A549 (cell line): ENCODE data around the gene HBG2. TPM values are rescaled to one million over a fixed set of nuclear protein-coding genes. Genes with fewer than 3 reads are reported as not detected.

Experiments used
- ATAC-seq, 2 experiments: fragments of 200-7000 bp in 1 of 2; fragments of >200 bp in 1 of 2; cut with Nextera tagmentation in 1 of 2; cut with Tn5 transposase in 1 of 2; 3 replicates each; pipeline versions ENCODE4 v1.8.0 to v1.9.1; 2018 to 2020; ENCODE audit warnings: mild to moderate bottlenecking in 1 of 2, moderate library complexity in 1 of 2
- CTCF ChIA-PET: fragments of 300-600 bp; sonication (Branson Sonifier 250); formaldehyde crosslinking; extraction: SDS; loops from one replicate; lab custom pipeline; 2021; ENCODE audit warnings: antibody characterized with exemption, inconsistent platforms; lab: Yijun Ruan, JAX
- POLR2A ChIA-PET: fragments of 350-600 bp; formaldehyde crosslinking; extraction: SDS; loops from one replicate; lab custom pipeline; 2021; ENCODE audit warnings: antibody characterized with exemption, inconsistent platforms; lab: Yijun Ruan, JAX
- DNase-seq, 2 experiments: peaks; one replicate each; pipeline versions ENCODE4 v3.0.0 to v3.0.0-alpha.2; 2011 to 2016; ENCODE audit warnings: low read depth in 1 of 2, low spot score in 1 of 2
- FAIRE-seq: peaks from 2 replicates; lab custom pipeline; 2011; peaks lifted over from hg19 to GRCh38; lab: Jason Lieb, UNC
- H3K27ac ChIP-seq, 2 experiments: fragments of >200 bp; sonication (Bioruptor Twin); formaldehyde crosslinking; 3 replicates each; pipeline ENCODE4 v1.5.1; 2016 to 2017
- H3K4me1 ChIP-seq: fragments of >200 bp; sonication (Bioruptor Twin); formaldehyde crosslinking; 3 replicates; pipeline ENCODE4 v1.6.1; 2016
- H3K4me2 ChIP-seq: fragments of >200 bp; sonication (Bioruptor Twin); formaldehyde crosslinking; 3 replicates; pipeline ENCODE4 v1.6.1; 2016
- H3K4me3 ChIP-seq: fragments of >200 bp; sonication (Bioruptor Twin); formaldehyde crosslinking; 3 replicates; pipeline ENCODE4 v1.5.1; 2016
- H3K9me3 ChIP-seq: fragments of >200 bp; sonication (Bioruptor Twin); formaldehyde crosslinking; 3 replicates; pipeline ENCODE4 v1.6.1; 2016
- BHLHE40 ChIP-seq: IDR thresholded peaks from 2 replicates; pipeline ENCODE4 v1.6.1; 2012; ENCODE audit warnings: low read depth, low read length, inconsistent platforms
- CBX2 ChIP-seq: fragments of 200-600 bp; sonication (generic); IDR thresholded peaks from 2 replicates; pipeline ENCODE4 v1.6.1; 2016; ENCODE audit warnings: low read depth, mild to moderate bottlenecking, borderline replicate concordance
- CHD4 ChIP-seq: fragments of 200-600 bp; sonication (generic); IDR thresholded peaks from 2 replicates; pipeline ENCODE4 v1.6.1; 2016; ENCODE audit warnings: antibody characterized with exemption, mild to moderate bottlenecking, borderline replicate concordance
- CTCF ChIP-seq: fragments of >200 bp; sonication (Bioruptor Twin); formaldehyde crosslinking; IDR thresholded peaks from 3 replicates; pipeline ENCODE4 v1.5.1; 2016
- ESRRA ChIP-seq: fragments of 150-350 bp; IDR thresholded peaks from 2 replicates; pipeline ENCODE4 v1.6.1; 2014; ENCODE audit warnings: mild to moderate bottlenecking, low read length, borderline replicate concordance
- HES2 ChIP-seq: fragments of >200 bp; sonication (Bioruptor Twin); formaldehyde crosslinking; IDR thresholded peaks from 2 replicates; pipeline ENCODE4 v1.6.1; 2016
- HEYL ChIP-seq: fragments of 250-450 bp; sonication (Bioruptor Pico); IDR thresholded peaks from 2 replicates; pipeline ENCODE4 v1.8.0; 2021; ENCODE audit warnings: mild to moderate bottlenecking, moderate library complexity
- HOXA7 ChIP-seq: fragments of 250-450 bp; sonication (Bioruptor Pico); IDR thresholded peaks from 2 replicates; pipeline ENCODE4 v1.5.0; 2020; ENCODE audit warnings: mild to moderate bottlenecking, moderate library complexity
- HOXB13 ChIP-seq: fragments of 250-450 bp; sonication (Bioruptor Pico); IDR thresholded peaks from 2 replicates; pipeline ENCODE4 v1.5.0; 2020; ENCODE audit warnings: low read depth, mild to moderate bottlenecking, moderate library complexity
- HOXB5 ChIP-seq: fragments of 250-450 bp; sonication (Bioruptor Pico); IDR thresholded peaks from 2 replicates; pipeline ENCODE4 v1.5.0; 2020; ENCODE audit warnings: mild to moderate bottlenecking, moderate library complexity
- JUNB ChIP-seq: fragments of >200 bp; sonication (Bioruptor Twin); formaldehyde crosslinking; IDR thresholded peaks from 2 replicates; pipeline ENCODE4 v1.6.1; 2016
- MAFK ChIP-seq: fragments of 450-650 bp; IDR thresholded peaks from 2 replicates; pipeline ENCODE4 v1.6.1; 2014; ENCODE audit not compliant: partially characterized antibody
- NFE2L2 ChIP-seq: fragments of 150-350 bp; conservative IDR thresholded peaks from 2 replicates; pipeline ENCODE4 v1.6.1; 2014; ENCODE audit warnings: low read length
- POLR2AphosphoS2 ChIP-seq: conservative IDR thresholded peaks from 2 replicates; pipeline ENCODE4 v1.6.1; 2012; ENCODE audit warnings: low read length, improper control_type of control experiment, inconsistent platforms
- RARB ChIP-seq: fragments of 250-450 bp; sonication (Bioruptor Pico); IDR thresholded peaks from 2 replicates; pipeline ENCODE4 v1.8.0; 2021; ENCODE audit warnings: mild to moderate bottlenecking, moderate library complexity
- TFCP2L1 ChIP-seq: fragments of 250-450 bp; sonication (Bioruptor Pico); IDR thresholded peaks from 2 replicates; pipeline ENCODE4 v1.5.0; 2021; ENCODE audit warnings: mild to moderate bottlenecking
- USF2 ChIP-seq: fragments of 450-650 bp; IDR thresholded peaks from 2 replicates; pipeline ENCODE4 v1.6.1; 2014; ENCODE audit warnings: antibody characterized with exemption
- ZC3H11A ChIP-seq: fragments of 450-650 bp; IDR thresholded peaks from 2 replicates; pipeline ENCODE4 v1.6.1; 2014; ENCODE audit warnings: antibody characterized with exemption, mild to moderate bottlenecking
- WGBS: methylation state at CpG from one replicate; pipeline ENCODE4 v1.1.6; 2017; ENCODE audit errors: missing lambda C conversion rate; 5-methylcytosine and 5-hydroxymethylcytosine counted together
- polyA plus RNA-seq, 4 experiments: library from polyadenylated mRNA; depleted of rRNA in 3 of 4; stranded (reverse); fragments of >200 nt; fragmentation: RNase III in 1 of 4; extraction: RNeasy Plus Mini Kit Qiagen cat#74134 plus additional on column Dnase treatment in 1 of 4; gene quantifications; 2 replicates in 3 of 4; 3 replicates in 1 of 4; pipeline ENCODE4 v1.2.3, GENCODE V29; 2011 to 2017
- TF ChIP-seq, protein P1 (sequence below): fragments of 200-600 bp; sonication (generic); IDR thresholded peaks from 2 replicates; pipeline ENCODE4 v1.6.1; 2016; ENCODE audit warnings: antibody characterized with exemption, mild to moderate bottlenecking, moderate library complexity

The HBG2 gene
- polyA plus RNA-seq, 2 of the 4 experiments (the other 2 are of a cell fraction) = not detected

GRCh38 chr11:5239046-5239445 lies 15.5 kb downstream of the HBG2 start:
- ChIA-PET POLR2A (no interaction called here), CTCF (interaction anchor here (0.8 kb wide), 1 partner anchor 147 kb away, joined by 3 read pairs; no protein-coding TSS in a partner anchor)
- ATAC-seq = no peak
- no peak overlapping the region for H3K4me2 ChIP-seq
- TF ChIP-seq MAFK (no peak), CTCF (no peak), RARB (CRISPR knock-in tag) (no peak), TFCP2L1 (no peak), BHLHE40 (no peak), CHD4 (no peak), JUNB (no peak), HOXA7 (CRISPR knock-in tag) (no peak), HEYL (no peak), CBX2 (no peak), HES2 (no peak), HOXB13 (CRISPR knock-in tag) (no peak), POLR2AphosphoS2 (no peak), ZC3H11A (no peak)
- no peak overlapping the region for H3K4me3 ChIP-seq
- no peak overlapping the region for H3K27ac ChIP-seq
- DNase-seq = no peak
- no peaks in the 10 kb centered on the region for H3K9me3 ChIP-seq
- no peak for FAIRE-seq
- H3K4me1 ChIP-seq = no peaks in the 10 kb centered on the region

DNA sequence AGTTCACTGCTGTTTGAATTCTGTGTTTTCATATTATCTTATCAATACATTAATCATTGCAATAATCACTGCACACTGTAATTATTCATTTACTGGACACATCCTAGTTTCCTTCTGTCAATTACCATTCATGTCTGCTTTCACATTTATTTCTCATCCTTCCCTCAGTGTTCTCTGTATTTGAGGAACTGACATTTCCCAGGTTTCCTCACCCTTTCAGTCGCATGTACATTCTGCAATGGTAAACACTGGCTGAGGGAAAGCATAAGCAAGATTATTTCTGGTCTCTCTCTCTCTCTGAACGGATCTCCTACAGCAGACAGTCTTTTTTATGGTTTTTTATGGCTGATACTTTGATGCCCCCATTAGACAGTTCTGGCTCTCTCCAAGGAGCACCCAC lies 16.1 kb downstream of the HBG2 start:
- H3K4me3 ChIP-seq = no peak overlapping the region
- TF ChIP-seq HOXB5 (CRISPR knock-in tag) (no peak), NFE2L2 (no peak), ESRRA (no peak), MAFK (no peak), USF2 (no peak), POLR2AphosphoS2 (no peak)
- TF ChIP-seq, protein P1, sequence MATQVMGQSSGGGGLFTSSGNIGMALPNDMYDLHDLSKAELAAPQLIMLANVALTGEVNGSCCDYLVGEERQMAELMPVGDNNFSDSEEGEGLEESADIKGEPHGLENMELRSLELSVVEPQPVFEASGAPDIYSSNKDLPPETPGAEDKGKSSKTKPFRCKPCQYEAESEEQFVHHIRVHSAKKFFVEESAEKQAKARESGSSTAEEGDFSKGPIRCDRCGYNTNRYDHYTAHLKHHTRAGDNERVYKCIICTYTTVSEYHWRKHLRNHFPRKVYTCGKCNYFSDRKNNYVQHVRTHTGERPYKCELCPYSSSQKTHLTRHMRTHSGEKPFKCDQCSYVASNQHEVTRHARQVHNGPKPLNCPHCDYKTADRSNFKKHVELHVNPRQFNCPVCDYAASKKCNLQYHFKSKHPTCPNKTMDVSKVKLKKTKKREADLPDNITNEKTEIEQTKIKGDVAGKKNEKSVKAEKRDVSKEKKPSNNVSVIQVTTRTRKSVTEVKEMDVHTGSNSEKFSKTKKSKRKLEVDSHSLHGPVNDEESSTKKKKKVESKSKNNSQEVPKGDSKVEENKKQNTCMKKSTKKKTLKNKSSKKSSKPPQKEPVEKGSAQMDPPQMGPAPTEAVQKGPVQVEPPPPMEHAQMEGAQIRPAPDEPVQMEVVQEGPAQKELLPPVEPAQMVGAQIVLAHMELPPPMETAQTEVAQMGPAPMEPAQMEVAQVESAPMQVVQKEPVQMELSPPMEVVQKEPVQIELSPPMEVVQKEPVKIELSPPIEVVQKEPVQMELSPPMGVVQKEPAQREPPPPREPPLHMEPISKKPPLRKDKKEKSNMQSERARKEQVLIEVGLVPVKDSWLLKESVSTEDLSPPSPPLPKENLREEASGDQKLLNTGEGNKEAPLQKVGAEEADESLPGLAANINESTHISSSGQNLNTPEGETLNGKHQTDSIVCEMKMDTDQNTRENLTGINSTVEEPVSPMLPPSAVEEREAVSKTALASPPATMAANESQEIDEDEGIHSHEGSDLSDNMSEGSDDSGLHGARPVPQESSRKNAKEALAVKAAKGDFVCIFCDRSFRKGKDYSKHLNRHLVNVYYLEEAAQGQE = no peak
- FAIRE-seq (no peak), ATAC-seq (no peak), DNase-seq (no peak)
- H3K27ac ChIP-seq = no peak overlapping the region
- H3K9me3 ChIP-seq = no peaks in the 10 kb centered on the region
- no peaks in the 10 kb centered on the region for H3K4me1 ChIP-seq
- 5% methylated on average over 2 of the region's 2 CpGs for whole genome bisulfite sequencing
- H3K4me2 ChIP-seq = no peak overlapping the region
- ChIA-PET POLR2A (no interaction called here), CTCF (interaction anchor here (0.6 to 1.0 kb wide), 3 partner anchors 38 to 148 kb away, joined by 3 read pairs; no protein-coding TSS in a partner anchor)
